Measurements from ENCODE around the gene PPP3CA.

Gene PPP3CA

GRCh38 chr4:101089168-101089567 lies 258.2 kb downstream of the PPP3CA start:
- no peak for ATAC-seq (ENCODE audit: low read depth)
- DNase-seq (ENCODE audit: low spot score) = no peak
- TF ChIP-seq CTCF (IDR thresholded peaks at IDR 0.05; ENCODE audit: poor library complexity, severe bottlenecking) = no peak
- H3K27ac ChIP-seq (ENCODE audit: poor library complexity, severe bottlenecking) = no peak overlapping the region
- no peak overlapping the region for H3K4me3 ChIP-seq (ENCODE audit: severe bottlenecking)
- H3K4me1 ChIP-seq (ENCODE audit: insufficient read depth, poor library complexity, severe bottlenecking) = no peaks in the 10 kb centered on the region
- H3K9me3 ChIP-seq (ENCODE audit: severe bottlenecking) = no peaks in the 10 kb centered on the region
- no peaks in the 10 kb centered on the region for H3K27me3 ChIP-seq (ENCODE audit: insufficient read depth, poor library complexity, severe bottlenecking)
- peaks cover 27% of the 10 kb centered on the region for H3K36me3 ChIP-seq (ENCODE audit: low read depth)

- Histone ChIP-seq H3K36me3 (ENCODE audit: low read depth) (peaks cover 16% of the 10 kb centered on the region), H3K27me3 (ENCODE audit: insufficient read depth, poor library complexity, severe bottlenecking) (no peaks in the 10 kb centered on the region), H3K4me3 (ENCODE audit: severe bottlenecking) (no peak overlapping the region), H3K4me1 (ENCODE audit: insufficient read depth, poor library complexity, severe bottlenecking) (no peaks in the 10 kb centered on the region), H3K27ac (ENCODE audit: poor library complexity, severe bottlenecking) (no peak overlapping the region), H3K9me3 (ENCODE audit: severe bottlenecking) (no peaks in the 10 kb centered on the region)
- DNase-seq (ENCODE audit: low spot score) = no peak
- peak; percentile 33; the same call in 2 of the 3 replicates for ATAC-seq (ENCODE audit: low read depth)
- TF ChIP-seq CTCF (IDR thresholded peaks at IDR 0.05; ENCODE audit: poor library complexity, severe bottlenecking) = no peak
Observed at GRCh38 chr4:101086801-101087586, 260.3 kb downstream of the PPP3CA start.

- Histone ChIP-seq H3K4me1 (ENCODE audit: insufficient read depth, poor library complexity, severe bottlenecking) (no peaks in the 10 kb centered on the region), H3K27me3 (ENCODE audit: insufficient read depth, poor library complexity, severe bottlenecking) (no peaks in the 10 kb centered on the region), H3K36me3 (ENCODE audit: low read depth) (peaks cover 35% of the 10 kb centered on the region), H3K27ac (ENCODE audit: poor library complexity, severe bottlenecking) (no peak overlapping the region), H3K9me3 (ENCODE audit: severe bottlenecking) (no peaks in the 10 kb centered on the region), H3K4me3 (ENCODE audit: severe bottlenecking) (no peak overlapping the region)
- ATAC-seq (ENCODE audit: low read depth) (no peak), DNase-seq (ENCODE audit: low spot score) (no peak)
- no peak for TF ChIP-seq CTCF (IDR thresholded peaks at IDR 0.05; ENCODE audit: poor library complexity, severe bottlenecking)
Observed at GRCh38 chr4:101083131-101083530, 264.2 kb downstream of the PPP3CA start.

DNA sequence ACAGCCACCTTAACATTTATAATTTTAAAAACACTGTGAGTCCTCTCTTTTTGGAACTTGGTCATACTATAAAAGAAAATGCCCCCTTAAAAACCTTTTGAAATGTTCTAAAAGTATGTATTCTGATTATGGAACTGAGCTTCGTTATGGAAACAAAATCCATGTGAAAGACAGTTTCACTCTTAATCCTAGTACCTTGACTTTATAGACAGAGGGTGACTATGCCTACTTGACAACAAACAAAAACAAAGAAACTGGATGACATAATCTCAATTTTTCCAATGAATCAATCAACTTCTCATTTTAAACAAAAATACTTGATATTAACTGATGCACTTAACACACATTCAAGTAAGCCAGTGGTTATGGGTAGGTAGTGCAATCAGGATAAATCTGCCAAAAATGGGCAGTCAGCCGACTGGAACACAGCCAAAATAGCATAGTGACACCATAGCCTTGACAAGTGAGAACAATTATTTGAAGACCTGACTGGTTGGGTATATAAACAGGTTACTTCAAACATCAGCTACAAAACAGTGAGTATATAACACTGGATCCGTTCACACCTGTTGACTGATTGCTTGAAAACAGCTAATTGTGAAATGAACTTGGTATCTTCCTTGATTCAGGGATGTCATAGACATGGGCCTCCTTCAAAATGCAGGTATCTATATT lies 265.5 kb downstream of the PPP3CA start:
- H3K27me3 ChIP-seq (ENCODE audit: insufficient read depth, poor library complexity, severe bottlenecking) = no peaks in the 10 kb centered on the region
- no peaks in the 10 kb centered on the region for H3K4me1 ChIP-seq (ENCODE audit: insufficient read depth, poor library complexity, severe bottlenecking)
- no peak for TF ChIP-seq CTCF (IDR thresholded peaks at IDR 0.05; ENCODE audit: poor library complexity, severe bottlenecking)
- ATAC-seq (ENCODE audit: low read depth) (no peak), DNase-seq (ENCODE audit: low spot score) (no peak)
- H3K36me3 ChIP-seq (ENCODE audit: low read depth) = peaks cover 36% of the 10 kb centered on the region
- no peaks in the 10 kb centered on the region for H3K9me3 ChIP-seq (ENCODE audit: severe bottlenecking)
- H3K27ac ChIP-seq (ENCODE audit: poor library complexity, severe bottlenecking) = no peak overlapping the region
- H3K4me3 ChIP-seq (ENCODE audit: severe bottlenecking) = no peak overlapping the region

- Histone ChIP-seq H3K4me1 (ENCODE audit: insufficient read depth, poor library complexity, severe bottlenecking) (no peaks in the 10 kb centered on the region), H3K27me3 (ENCODE audit: insufficient read depth, poor library complexity, severe bottlenecking) (no peaks in the 10 kb centered on the region), H3K9me3 (ENCODE audit: severe bottlenecking) (no peaks in the 10 kb centered on the region), H3K27ac (ENCODE audit: poor library complexity, severe bottlenecking) (no peak overlapping the region), H3K36me3 (ENCODE audit: low read depth) (peaks cover 36% of the 10 kb centered on the region), H3K4me3 (ENCODE audit: severe bottlenecking) (no peak overlapping the region)
- DNase-seq (ENCODE audit: low spot score) (no peak), ATAC-seq (ENCODE audit: low read depth) (no peak)
- TF ChIP-seq CTCF (IDR thresholded peaks at IDR 0.05; ENCODE audit: poor library complexity, severe bottlenecking) = no peak
Observed at GRCh38 chr4:101081166-101081565, 266.2 kb downstream of the PPP3CA start.

All from RWPE2 (cell line).